ENCODE data around the gene CACNA1H. TPM values are rescaled to one million over a fixed set of nuclear protein-coding genes. Genes with fewer than 3 reads are reported as not detected.

Gene CACNA1H
- total and polyA plus RNA-seq, 2 donors (not counting 3 experiments of a cell fraction or from before 2014, with no cell fraction given), result 0.03 TPM; not detected in 1

GRCh38 chr16:1224558-1224957 is 71.7 kb downstream of the CACNA1H start:
- TF ChIP-seq JUN (IDR thresholded peaks at IDR 0.05; ENCODE audit: borderline replicate concordance, insufficient read depth, insufficient read length, low read depth), result no peak
- TF ChIP-seq GATA2 (IDR thresholded peaks at IDR 0.05; ENCODE audit: insufficient read depth, insufficient read length, low read depth, low read length), result no peak
- no peak for TF ChIP-seq FOS (IDR thresholded peaks at IDR 0.05; ENCODE audit: borderline replicate concordance, insufficient read depth, low read length)
- no peak for TF ChIP-seq MYC (IDR thresholded peaks at IDR 0.05; ENCODE audit: low read depth, low read length)
- TF ChIP-seq MAX (IDR thresholded peaks at IDR 0.05; ENCODE audit: insufficient read depth, insufficient read length), result no peak
- no peak for TF ChIP-seq POLR2AphosphoS5 (IDR thresholded peaks at IDR 0.05; ENCODE audit: insufficient read depth, low read depth, low read length)
- no peak for TF ChIP-seq CTCF (IDR thresholded peaks at IDR 0.05; ENCODE audit: extremely low read depth in 1 of 2, insufficient read depth in 1 of 2, low read depth in 1 of 2, low read length in 2 of 2)
- no peak for TF ChIP-seq POLR2A (IDR thresholded peaks at IDR 0.05; ENCODE audit: low read depth, low read length)
- no peak for TF ChIP-seq EZH2 (IDR thresholded peaks at IDR 0.05; ENCODE audit: borderline replicate concordance, low read depth, low read length, severe bottlenecking)
- dilution Hi-C loops (cut with MboI; ENCODE audit: extremely low pct_ligation_motif_present, low sequenced_read_pairs), result no loop called here
- no peak for FAIRE-seq

More at GRCh38 chr16:1224558-1224957, 71.7 kb downstream of the CACNA1H start:
- CTCF ChIA-PET, result no interaction called here
- H3K4me1 ChIP-seq (ENCODE audit: control insufficient read depth, extremely low read depth, insufficient read depth, low read length), result no peaks in the 10 kb centered on the region
- POLR2A ChIA-PET, result no interaction called here
- no peaks in the 10 kb centered on the region for H3K79me2 ChIP-seq (ENCODE audit: control insufficient read depth, insufficient read depth, low read length)
- no peaks in the 10 kb centered on the region for H3K36me3 ChIP-seq (ENCODE audit: control insufficient read depth in 2 of 2, extremely low read depth in 1 of 2, insufficient read depth in 2 of 2, low read length in 2 of 2)
- no peaks in the 10 kb centered on the region for H3K27me3 ChIP-seq (ENCODE audit: control insufficient read depth in 2 of 2, insufficient read depth in 2 of 2, low read length in 2 of 2)
- no TSS peak for BruUV-seq (replicated peaks)
- no peak overlapping the region for H3K4me2 ChIP-seq (ENCODE audit: insufficient read depth, low read length)
- intact Hi-C loops (cut with micrococcal nuclease), result loop anchor here (5.0 kb wide), 1 partner anchor 693 kb away; the partner anchor contains the start of gene HS3ST6
- H3K9me3 ChIP-seq (replicated peaks; ENCODE audit: control insufficient read depth, insufficient read depth, low read length), result no peaks in the 10 kb centered on the region
- no peak overlapping the region for H2AFZ ChIP-seq (ENCODE audit: low read depth, low read length)
- no peak overlapping the region for H3K27ac ChIP-seq (ENCODE audit: insufficient read depth, low read depth, low read length)
- no peak for DNase-seq (ENCODE audit: low read depth, low spot score)
- H3K9ac ChIP-seq (replicated peaks; ENCODE audit: extremely low read depth, insufficient read depth, low read length), result no peak overlapping the region
- no peaks in the 10 kb centered on the region for H4K20me1 ChIP-seq (replicated peaks; ENCODE audit: control insufficient read depth, extremely low read depth, insufficient read depth, low read length)
- no peak overlapping the region for H3K4me3 ChIP-seq (replicated peaks in 1 of 3; ENCODE audit: insufficient read depth in 1 of 3, low read depth in 1 of 3, low read length in 3 of 3)
- no peaks in the 10 kb centered on the region for H3K9me1 ChIP-seq (replicated peaks; ENCODE audit: control insufficient read depth, extremely low read depth, insufficient read depth, low read length)

All from endothelial cell of umbilical vein (primary cell).